Measurements from ENCODE around the gene ERRFI1.

Gene ERRFI1

GRCh38 chr1:8013399-8013798 is 12.7 kb downstream of the ERRFI1 start:
- peaks cover 22 to 54% of the 10 kb centered on the region in 2 donors for H3K36me3 ChIP-seq (replicated peaks in 1 of 2; ENCODE audit: control insufficient read depth in 2 of 2, insufficient read depth in 2 of 2, low read length in 2 of 2)
- no CpG with 5 or more reads among the region's 11 CpGs for WGBS, 2 donors (ENCODE audit: extremely low coverage in 2 of 2, insufficient read length in 2 of 2, insufficient replicate concordance in 1 of 2)
- H2AK5ac ChIP-seq (ENCODE audit: low read depth, low read length), result no peak overlapping the region

GRCh38 chr1:8012955-8013354 is 13.2 kb downstream of the ERRFI1 start:
- Histone ChIP-seq H3K4ac (ENCODE audit: low read length) (no peak overlapping the region), H3K27ac (replicated peaks; ENCODE audit: low read length) (no peak overlapping the region), H3K23ac (ENCODE audit: low read depth, low read length, poor library complexity) (no peak overlapping the region), H3K4me1 (ENCODE audit: control insufficient read depth in 2 of 2, insufficient read depth in 1 of 2, low read depth in 1 of 2, low read length in 2 of 2) (peaks cover 9 to 25% of the 10 kb centered on the region in 2 donors), H2BK120ac (ENCODE audit: low read depth, low read length) (no peak overlapping the region), H2AK5ac (ENCODE audit: low read depth, low read length) (no peak overlapping the region), H2BK12ac (ENCODE audit: low read length) (no peak overlapping the region), H3K36me3 (replicated peaks in 1 of 2; ENCODE audit: control insufficient read depth in 2 of 2, insufficient read depth in 2 of 2, low read length in 2 of 2) (peaks cover 22 to 54% of the 10 kb centered on the region in 2 donors), H2BK5ac (ENCODE audit: low read length) (no peak overlapping the region), H4K91ac (ENCODE audit: low read depth, low read length, poor library complexity) (no peak overlapping the region), H3K79me1 (ENCODE audit: low read depth, low read length) (peaks cover 2% of the 10 kb centered on the region), H2BK15ac (ENCODE audit: low read length) (no peak overlapping the region), H4K8ac (ENCODE audit: low read depth, low read length) (no peak overlapping the region), H3K9me3 (replicated peaks in 1 of 2; ENCODE audit: control insufficient read depth in 2 of 2, insufficient read depth in 1 of 2, low read depth in 1 of 2, low read length in 2 of 2) (no peaks in the 10 kb centered on the region), H2AFZ (ENCODE audit: low read length) (no peak overlapping the region), H3K4me3 (ENCODE audit: low read length in 2 of 2) (no peak overlapping the region), H3K14ac (ENCODE audit: low read length) (no peak overlapping the region), H3K18ac (ENCODE audit: low read length) (no peak overlapping the region), H3K27me3 (ENCODE audit: control insufficient read depth in 3 of 3, insufficient read depth in 3 of 3, low read depth in 1 of 3, low read length in 3 of 3) (no peaks in the 10 kb centered on the region), H3K9ac (ENCODE audit: low read depth, low read length, poor library complexity) (no peak overlapping the region), H3K4me2 (ENCODE audit: insufficient read depth, low read length, poor library complexity, severe bottlenecking) (no peak overlapping the region)
- no CpG with 5 or more reads among the region's 4 CpGs for WGBS, 2 donors (ENCODE audit: extremely low coverage in 2 of 2, insufficient read length in 2 of 2, insufficient replicate concordance in 1 of 2)
- no peak for DNase-seq (ENCODE audit: low spot score)

More at GRCh38 chr1:8013399-8013798, 12.7 kb downstream of the ERRFI1 start:
- no peak overlapping the region for H2BK12ac ChIP-seq (ENCODE audit: low read length)
- H3K4me2 ChIP-seq (ENCODE audit: insufficient read depth, low read length, poor library complexity, severe bottlenecking), result no peak overlapping the region
- H4K8ac ChIP-seq (ENCODE audit: low read depth, low read length), result no peak overlapping the region
- H3K18ac ChIP-seq (ENCODE audit: low read length), result no peak overlapping the region
- no peak overlapping the region for H3K14ac ChIP-seq (ENCODE audit: low read length)
- no peak overlapping the region for H2AFZ ChIP-seq (ENCODE audit: low read length)
- peaks cover 2% of the 10 kb centered on the region for H3K79me1 ChIP-seq (ENCODE audit: low read depth, low read length)
- H3K4me1 ChIP-seq (ENCODE audit: control insufficient read depth in 2 of 2, insufficient read depth in 1 of 2, low read depth in 1 of 2, low read length in 2 of 2), result peaks cover 9 to 25% of the 10 kb centered on the region in 2 donors
- no peak overlapping the region for H2BK5ac ChIP-seq (ENCODE audit: low read length)
- no peak overlapping the region for H3K4me3 ChIP-seq (ENCODE audit: low read length in 2 of 2)
- H2BK15ac ChIP-seq (ENCODE audit: low read length), result no peak overlapping the region
- no peak overlapping the region for H4K91ac ChIP-seq (ENCODE audit: low read depth, low read length, poor library complexity)
- H3K4ac ChIP-seq (ENCODE audit: low read length), result no peak overlapping the region
- no peak overlapping the region for H2BK120ac ChIP-seq (ENCODE audit: low read depth, low read length)
- no peaks in the 10 kb centered on the region for H3K9me3 ChIP-seq (replicated peaks in 1 of 2; ENCODE audit: control insufficient read depth in 2 of 2, insufficient read depth in 1 of 2, low read depth in 1 of 2, low read length in 2 of 2)
- no peaks in the 10 kb centered on the region for H3K27me3 ChIP-seq (ENCODE audit: control insufficient read depth in 3 of 3, insufficient read depth in 3 of 3, low read depth in 1 of 3, low read length in 3 of 3)
- no peak overlapping the region for H3K9ac ChIP-seq (ENCODE audit: low read depth, low read length, poor library complexity)
- no peak overlapping the region for H3K27ac ChIP-seq (replicated peaks; ENCODE audit: low read length)
- DNase-seq (ENCODE audit: low spot score), result no peak
- no peak overlapping the region for H3K23ac ChIP-seq (ENCODE audit: low read depth, low read length, poor library complexity)

GRCh38 chr1:8011923-8012858 is 13.9 kb downstream of the ERRFI1 start:
- no peak overlapping the region for H2AK5ac ChIP-seq (ENCODE audit: low read depth, low read length)
- peaks cover 2% of the 10 kb centered on the region for H3K79me1 ChIP-seq (ENCODE audit: low read depth, low read length)
- no peak overlapping the region for H3K9ac ChIP-seq (ENCODE audit: low read depth, low read length, poor library complexity)
- no peak overlapping the region for H4K8ac ChIP-seq (ENCODE audit: low read depth, low read length)
- H3K27ac ChIP-seq (replicated peaks; ENCODE audit: low read length), result no peak overlapping the region
- no peak overlapping the region for H2BK5ac ChIP-seq (ENCODE audit: low read length)
- H3K14ac ChIP-seq (ENCODE audit: low read length), result no peak overlapping the region
- no CpG with 5 or more reads among the region's 7 CpGs for WGBS, 2 donors (ENCODE audit: extremely low coverage in 2 of 2, insufficient read length in 2 of 2, insufficient replicate concordance in 1 of 2)
- peaks cover 22 to 54% of the 10 kb centered on the region in 2 donors for H3K36me3 ChIP-seq (replicated peaks in 1 of 2; ENCODE audit: control insufficient read depth in 2 of 2, insufficient read depth in 2 of 2, low read length in 2 of 2)
- no peak overlapping the region for H3K18ac ChIP-seq (ENCODE audit: low read length)
- DNase-seq (ENCODE audit: low spot score), result no peak
- no peak overlapping the region for H3K4ac ChIP-seq (ENCODE audit: low read length)
- no peaks in the 10 kb centered on the region for H3K9me3 ChIP-seq (replicated peaks in 1 of 2; ENCODE audit: control insufficient read depth in 2 of 2, insufficient read depth in 1 of 2, low read depth in 1 of 2, low read length in 2 of 2)
- no peak overlapping the region for H2BK15ac ChIP-seq (ENCODE audit: low read length)
- no peaks in the 10 kb centered on the region for H3K27me3 ChIP-seq (ENCODE audit: control insufficient read depth in 3 of 3, insufficient read depth in 3 of 3, low read depth in 1 of 3, low read length in 3 of 3)
- no peak overlapping the region for H4K91ac ChIP-seq (ENCODE audit: low read depth, low read length, poor library complexity)
- H2BK12ac ChIP-seq (ENCODE audit: low read length), result no peak overlapping the region
- H2BK120ac ChIP-seq (ENCODE audit: low read depth, low read length), result no peak overlapping the region
- H3K23ac ChIP-seq (ENCODE audit: low read depth, low read length, poor library complexity), result no peak overlapping the region
- no peak overlapping the region for H2AFZ ChIP-seq (ENCODE audit: low read length)
- no peak overlapping the region for H3K4me3 ChIP-seq (ENCODE audit: low read length in 2 of 2)
- no peak overlapping the region for H3K4me2 ChIP-seq (ENCODE audit: insufficient read depth, low read length, poor library complexity, severe bottlenecking)
- peaks cover 9 to 20% of the 10 kb centered on the region in 2 donors for H3K4me1 ChIP-seq (ENCODE audit: control insufficient read depth in 2 of 2, insufficient read depth in 1 of 2, low read depth in 1 of 2, low read length in 2 of 2)

- Histone ChIP-seq H4K8ac (ENCODE audit: low read depth, low read length) (no peak overlapping the region), H3K79me1 (ENCODE audit: low read depth, low read length) (peaks cover 2% of the 10 kb centered on the region), H3K36me3 (replicated peaks in 1 of 2; ENCODE audit: control insufficient read depth in 2 of 2, insufficient read depth in 2 of 2, low read length in 2 of 2) (peaks cover 22 to 54% of the 10 kb centered on the region in 2 donors), H3K9me3 (replicated peaks in 1 of 2; ENCODE audit: control insufficient read depth in 2 of 2, insufficient read depth in 1 of 2, low read depth in 1 of 2, low read length in 2 of 2) (no peaks in the 10 kb centered on the region), H2BK15ac (ENCODE audit: low read length) (no peak overlapping the region), H2BK120ac (ENCODE audit: low read depth, low read length) (no peak overlapping the region), H3K18ac (ENCODE audit: low read length) (no peak overlapping the region), H3K4ac (ENCODE audit: low read length) (no peak overlapping the region), H3K4me2 (ENCODE audit: insufficient read depth, low read length, poor library complexity, severe bottlenecking) (no peak overlapping the region), H2BK5ac (ENCODE audit: low read length) (no peak overlapping the region), H3K23ac (ENCODE audit: low read depth, low read length, poor library complexity) (no peak overlapping the region), H2AK5ac (ENCODE audit: low read depth, low read length) (no peak overlapping the region), H3K27me3 (ENCODE audit: control insufficient read depth in 3 of 3, insufficient read depth in 3 of 3, low read depth in 1 of 3, low read length in 3 of 3) (no peaks in the 10 kb centered on the region), H3K9ac (ENCODE audit: low read depth, low read length, poor library complexity) (no peak overlapping the region), H3K4me3 (ENCODE audit: low read length in 2 of 2) (no peak overlapping the region), H4K91ac (ENCODE audit: low read depth, low read length, poor library complexity) (no peak overlapping the region), H3K4me1 (ENCODE audit: control insufficient read depth in 2 of 2, insufficient read depth in 1 of 2, low read depth in 1 of 2, low read length in 2 of 2) (peaks cover 7 to 10% of the 10 kb centered on the region in 2 donors), H3K14ac (ENCODE audit: low read length) (no peak overlapping the region), H2BK12ac (ENCODE audit: low read length) (no peak overlapping the region), H3K27ac (replicated peaks; ENCODE audit: low read length) (no peak overlapping the region), H2AFZ (ENCODE audit: low read length) (no peak overlapping the region)
- no peak for DNase-seq (ENCODE audit: low spot score)
- no CpG with 5 or more reads among the region's 4 CpGs for WGBS, 2 donors (ENCODE audit: extremely low coverage in 2 of 2, insufficient read length in 2 of 2, insufficient replicate concordance in 1 of 2)
Measured at GRCh38 chr1:8011016-8011415, 15.1 kb downstream of the ERRFI1 start.
